Keratinocyte (primary cell): Measurements from ENCODE around the gene TDRD1.

Experiments used
- CTCF ChIP-seq, 3 experiments: IDR thresholded peaks in 1 of 3; conservative IDR thresholded peaks in 1 of 3; optimal IDR thresholded peaks in 1 of 3; 2 replicates in 2 of 3; 3 replicates in 1 of 3; pipeline versions ENCODE3 to v1.5.1; 2011; ENCODE audit warnings: low read length in 3 of 3, mild to moderate bottlenecking in 3 of 3, moderate library complexity in 2 of 3, control low read depth in 1 of 3, inconsistent platforms in 1 of 3; ENCODE audit not compliant: insufficient read depth in 2 of 3; ENCODE audit errors: extremely low read depth in 1 of 3
- EZH2 ChIP-seq: IDR thresholded peaks from one replicate; pipeline ENCODE4 v1.6.1; 2012; ENCODE audit warnings: inconsistent platforms, mild to moderate bottlenecking, low read length, moderate library complexity

GRCh38 chr10:114256822-114257221 lies 77.7 kb downstream of the TDRD1 start:
- TF ChIP-seq CTCF (optimal IDR thresholded peaks at IDR 0.05 in 1 of 3, IDR thresholded peaks at IDR 0.05 in 1 of 3, conservative IDR thresholded peaks at IDR 0.05 in 1 of 3; ENCODE audit: extremely low read depth in 1 of 3, insufficient read depth in 2 of 3, low read length in 3 of 3) (no peak), EZH2 (no peak)
